Kidney epithelial cell (primary cell): Measurements from ENCODE around the gene LORICRIN. TPM values are rescaled to one million over a fixed set of nuclear protein-coding genes. Genes with fewer than 3 reads are reported as not detected.
"Not testable (repeated sequence)": the region's sequence is repeated elsewhere in the genome, so short reads cannot be mapped to it uniquely, and the experiment has no call there.

Source experiments
- DNase-seq: peaks from one replicate; pipeline ENCODE4 v3.0.0-alpha.2; 2010; ENCODE audit warnings: low read depth
- H3K27me3 ChIP-seq: 2 replicates; pipeline ENCODE4 v1.6.0; 2011; ENCODE audit warnings: low read length; ENCODE audit not compliant: control insufficient read depth, insufficient read depth
- H3K36me3 ChIP-seq: 2 replicates; pipeline ENCODE4 v1.5.1; 2011; ENCODE audit warnings: low read length; ENCODE audit not compliant: control insufficient read depth, insufficient read depth
- H3K4me3 ChIP-seq: 2 replicates; pipeline ENCODE4 v1.5.1; 2011; ENCODE audit warnings: low read depth, mild to moderate bottlenecking, control low read depth, low read length
- total RNA-seq: library from RNA; depleted of rRNA; stranded (reverse); fragments of >200 nt; gene quantifications from 2 replicates; pipeline ENCODE4 v1.2.3, GENCODE V29; 2015
- TF ChIP-seq, protein P1 (sequence below): IDR thresholded peaks from 2 replicates; pipeline ENCODE4 v1.5.1; 2011; ENCODE audit warnings: mild to moderate bottlenecking, moderate library complexity, low read length, control low read depth, inconsistent platforms; ENCODE audit not compliant: insufficient read depth, poor library complexity, severe bottlenecking

LORICRIN gene
- total RNA-seq, 1 donor from 2014 or later: not detected

DNA sequence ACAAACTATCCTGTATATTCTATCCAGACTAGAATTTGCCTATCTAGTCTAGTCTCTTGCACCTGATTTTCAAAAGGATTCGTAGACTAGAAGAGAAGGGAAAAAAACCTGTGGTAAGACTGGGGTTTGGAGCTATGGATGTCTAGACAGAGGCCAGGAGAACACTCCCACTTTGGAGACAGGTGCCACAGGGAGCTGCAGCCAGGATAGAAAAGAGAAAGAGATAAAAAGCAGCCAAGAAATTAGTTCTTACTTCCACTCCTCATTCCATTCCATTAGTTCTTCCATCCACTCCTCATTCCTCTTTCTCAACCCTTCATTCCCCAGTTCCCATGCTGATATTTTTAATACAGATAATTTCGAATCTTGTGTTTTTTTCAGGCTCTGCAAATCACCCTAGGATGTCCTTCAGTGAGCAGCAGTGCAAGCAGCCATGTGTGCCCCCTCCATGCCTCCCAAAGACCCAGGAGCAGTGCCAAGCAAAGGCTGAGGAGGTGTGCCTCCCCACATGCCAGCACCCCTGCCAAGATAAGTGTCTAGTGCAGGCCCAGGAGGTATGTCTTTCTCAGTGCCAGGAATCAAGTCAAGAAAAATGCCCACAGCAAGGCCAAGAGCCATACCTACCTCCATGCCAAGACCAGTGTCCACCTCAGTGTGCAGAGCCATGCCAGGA lies 41.6 kb upstream of the LORICRIN start:
- H3K27me3 ChIP-seq: peaks cover 3% of the 10 kb centered on the region
- TF ChIP-seq, protein P1, sequence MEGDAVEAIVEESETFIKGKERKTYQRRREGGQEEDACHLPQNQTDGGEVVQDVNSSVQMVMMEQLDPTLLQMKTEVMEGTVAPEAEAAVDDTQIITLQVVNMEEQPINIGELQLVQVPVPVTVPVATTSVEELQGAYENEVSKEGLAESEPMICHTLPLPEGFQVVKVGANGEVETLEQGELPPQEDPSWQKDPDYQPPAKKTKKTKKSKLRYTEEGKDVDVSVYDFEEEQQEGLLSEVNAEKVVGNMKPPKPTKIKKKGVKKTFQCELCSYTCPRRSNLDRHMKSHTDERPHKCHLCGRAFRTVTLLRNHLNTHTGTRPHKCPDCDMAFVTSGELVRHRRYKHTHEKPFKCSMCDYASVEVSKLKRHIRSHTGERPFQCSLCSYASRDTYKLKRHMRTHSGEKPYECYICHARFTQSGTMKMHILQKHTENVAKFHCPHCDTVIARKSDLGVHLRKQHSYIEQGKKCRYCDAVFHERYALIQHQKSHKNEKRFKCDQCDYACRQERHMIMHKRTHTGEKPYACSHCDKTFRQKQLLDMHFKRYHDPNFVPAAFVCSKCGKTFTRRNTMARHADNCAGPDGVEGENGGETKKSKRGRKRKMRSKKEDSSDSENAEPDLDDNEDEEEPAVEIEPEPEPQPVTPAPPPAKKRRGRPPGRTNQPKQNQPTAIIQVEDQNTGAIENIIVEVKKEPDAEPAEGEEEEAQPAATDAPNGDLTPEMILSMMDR: no peak
- no peaks in the 10 kb centered on the region for H3K36me3 ChIP-seq
- no peak overlapping the region for H3K4me3 ChIP-seq
- DNase-seq: no peak

DNA sequence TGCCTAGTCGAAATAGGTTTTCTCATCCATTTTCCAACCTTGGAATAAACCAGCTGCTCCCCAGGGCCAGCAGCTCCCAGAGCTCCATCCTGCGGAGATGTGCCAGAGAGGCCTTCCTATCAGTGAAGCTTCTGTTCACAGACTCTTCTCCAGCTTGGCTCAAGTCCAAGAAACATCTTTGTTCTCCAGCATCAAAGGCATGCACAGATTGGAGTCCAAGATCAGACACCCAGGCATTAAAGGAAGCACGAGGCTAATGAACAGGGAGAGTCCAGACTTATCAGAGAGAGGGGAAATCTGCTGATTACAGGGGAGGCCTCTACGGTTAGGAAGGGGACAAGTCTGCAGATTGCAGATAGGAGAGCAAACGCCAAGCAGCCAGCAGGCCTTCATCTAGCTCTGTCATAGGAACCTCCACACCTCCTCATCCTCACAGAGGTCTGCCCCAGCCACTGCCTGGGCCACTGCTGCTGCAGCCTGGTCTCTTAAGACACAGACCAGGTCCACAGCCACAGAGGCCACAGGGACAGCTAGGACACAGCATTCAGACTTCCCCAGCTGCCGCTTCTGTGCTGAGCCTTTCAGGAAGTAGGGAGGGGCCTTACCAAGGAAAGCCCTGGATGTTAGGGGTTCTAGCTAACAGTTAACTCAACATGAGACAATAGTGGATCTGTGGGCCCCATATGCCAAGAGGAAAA lies 38.7 kb upstream of the LORICRIN start:
- TF ChIP-seq, protein P1: no peak
- peaks cover 3% of the 10 kb centered on the region for H3K27me3 ChIP-seq
- DNase-seq: no peak
- H3K36me3 ChIP-seq: no peaks in the 10 kb centered on the region
- H3K4me3 ChIP-seq: no peak overlapping the region

DNA sequence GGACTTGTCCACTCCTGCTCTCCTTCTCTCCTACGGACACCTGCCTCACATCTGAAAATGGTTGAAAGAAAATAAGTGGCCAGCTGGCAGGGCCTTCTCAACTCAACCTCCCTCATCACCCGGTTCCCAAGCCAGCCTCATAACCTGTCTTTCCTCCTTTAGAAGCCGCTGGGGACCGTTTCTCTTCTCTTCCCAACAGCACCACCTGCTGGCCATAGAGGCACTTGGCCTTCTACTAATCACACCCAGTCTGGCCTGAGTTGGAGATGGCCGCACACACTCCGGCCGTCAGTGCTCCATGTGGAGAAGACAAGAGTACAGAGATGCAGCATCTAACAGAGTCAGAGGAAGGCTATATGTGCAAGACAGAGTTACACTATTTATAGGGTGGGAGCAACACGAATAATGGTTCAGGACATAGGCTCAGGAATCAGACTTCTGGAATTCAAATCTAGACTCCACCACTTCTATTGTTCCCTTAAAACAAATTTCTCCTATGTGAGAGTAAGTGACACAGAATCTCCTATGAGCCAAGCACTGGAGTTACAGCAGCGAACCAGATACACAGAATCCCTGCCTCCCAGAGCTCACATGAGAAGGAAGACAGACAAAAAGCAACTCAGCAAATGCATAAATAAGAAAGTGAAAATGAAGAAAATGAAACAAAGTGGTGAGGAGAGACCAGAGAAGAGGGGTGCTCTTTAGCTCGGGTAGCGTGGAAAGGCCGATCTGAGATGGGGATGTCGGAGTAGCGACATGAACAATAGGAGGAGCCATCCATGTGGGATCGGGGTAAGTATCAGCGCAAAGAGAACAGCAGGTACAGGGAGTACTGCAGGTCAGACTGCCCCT lies 36.2 kb upstream of the LORICRIN start:
- TF ChIP-seq, protein P1: peak; percentile 69
- not testable (repeated sequence) for DNase-seq, H3K4me3 ChIP-seq, H3K36me3 ChIP-seq, H3K27me3 ChIP-seq

DNA sequence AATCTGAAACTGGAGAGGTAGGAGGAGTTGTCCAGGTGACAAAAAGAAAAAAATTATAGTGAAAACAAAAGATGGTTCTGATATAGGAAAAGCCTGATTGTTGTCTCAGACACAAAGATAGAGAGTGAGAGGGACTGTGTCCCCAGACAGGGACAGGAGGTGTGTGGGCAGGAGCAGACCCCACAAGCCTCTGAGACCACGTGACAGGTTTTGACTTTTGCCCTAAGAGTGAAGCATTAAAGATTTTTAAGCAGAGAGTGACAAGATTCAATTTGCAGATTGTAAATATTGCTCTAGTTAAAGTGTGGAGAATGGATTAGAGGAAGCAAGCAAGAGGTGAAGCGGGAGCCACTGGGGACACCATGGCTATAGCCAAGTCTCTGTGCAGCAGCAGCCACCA lies 31.7 kb upstream of the LORICRIN start:
- TF ChIP-seq, protein P1: no peak
- Histone ChIP-seq H3K4me3 (no peak overlapping the region), H3K36me3 (no peaks in the 10 kb centered on the region), H3K27me3 (peaks cover 2% of the 10 kb centered on the region)
- no peak for DNase-seq

DNA sequence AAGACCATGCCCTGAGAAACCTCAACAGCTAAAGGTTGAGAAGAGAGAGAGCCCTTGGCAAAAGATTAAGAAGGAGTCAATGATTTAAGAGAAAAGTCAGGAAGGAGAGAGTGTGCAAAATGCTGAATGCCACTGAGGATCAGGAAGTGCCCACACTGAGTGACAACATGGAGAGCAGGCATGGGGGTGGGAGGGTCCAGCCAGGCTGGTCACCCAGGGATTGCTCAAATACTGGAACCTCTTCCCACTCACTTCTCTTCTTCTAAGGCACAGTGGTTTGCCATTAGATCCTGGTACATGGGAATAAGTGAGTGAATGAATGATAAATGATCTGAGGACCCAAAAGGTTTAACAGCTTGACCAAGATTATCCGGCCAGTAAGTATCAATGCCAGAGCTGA lies 31.0 kb upstream of the LORICRIN start:
- H3K4me3 ChIP-seq: no peak overlapping the region
- DNase-seq: no peak

More for the DNA sequence above, 31.0 kb upstream of the LORICRIN start:
- H3K27me3 ChIP-seq: peaks cover 2% of the 10 kb centered on the region
- no peaks in the 10 kb centered on the region for H3K36me3 ChIP-seq
- TF ChIP-seq, protein P1: no peak
